Measurements from ENCODE around the gene GLS2.

DNA sequence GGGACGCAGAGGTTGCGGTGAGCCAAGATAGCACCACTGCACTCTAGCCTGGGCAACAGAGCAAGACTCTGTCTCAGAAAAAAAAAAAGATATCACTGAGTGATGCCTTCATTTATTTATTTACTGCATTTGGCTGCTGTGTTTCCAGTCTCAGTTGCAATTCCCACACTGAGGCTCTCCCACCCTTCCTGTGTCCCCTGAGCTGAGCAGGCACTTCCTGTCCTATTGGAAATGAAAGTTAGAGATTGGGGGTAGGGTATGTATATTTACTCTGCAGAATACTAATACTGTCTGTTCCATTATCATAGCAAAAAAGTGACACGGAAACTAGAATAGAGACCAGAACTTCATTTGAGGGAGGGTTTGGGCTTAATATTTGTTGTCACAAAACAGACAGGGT lies 32.1 kb upstream of the GLS2 start:
- TF ChIP-seq CTCF (IDR thresholded peaks at IDR 0.05; ENCODE audit: low read depth, low read length, missing input control) = no peak
- TF ChIP-seq ATF3 (IDR thresholded peaks at IDR 0.05) = no peak
- no peak for TF ChIP-seq FOXA1 (IDR thresholded peaks at IDR 0.05)

Data from liver (tissue), 3 donors.